HEK293 (cell line): ENCODE results near the gene PDE11A.

Source experiments
- CTCF ChIA-PET: fragments of 350-600 bp; formaldehyde crosslinking; extraction: SDS; loops from one replicate; lab custom pipeline; 2021; ENCODE audit warnings: antibody characterized with exemption; lab: Yijun Ruan, JAX
- POLR2A ChIA-PET: fragments of 300-600 bp; formaldehyde crosslinking; extraction: SDS; loops from one replicate; lab custom pipeline; 2020; ENCODE audit warnings: antibody characterized with exemption, inconsistent platforms; lab: Yijun Ruan, JAX
- H3K27ac ChIP-seq: fragments of 200-500 bp; sonication (Bioruptor generic); 2 replicates; pipeline ENCODE4 v1.5.1; 2014; ENCODE audit warnings: low read depth, low read length, control low read depth, inconsistent platforms; ENCODE audit errors: extremely low read depth
- H3K36me3 ChIP-seq, 2 experiments: fragments of 200-500 bp in 1 of 2; sonication (Bioruptor generic) in 1 of 2; 1 replicate in 1 of 2; 2 replicates in 1 of 2; pipeline ENCODE4 v1.5.1; 2014 to 2017; ENCODE audit warnings: inconsistent platforms in 2 of 2, low read length in 2 of 2; ENCODE audit not compliant: control insufficient read depth in 2 of 2, insufficient read depth in 1 of 2
- H3K4me1 ChIP-seq: fragments of 200-500 bp; sonication (Bioruptor generic); 2 replicates; pipeline ENCODE4 v1.5.1; 2014; ENCODE audit warnings: mild to moderate bottlenecking, low read length, inconsistent platforms; ENCODE audit not compliant: control insufficient read depth, insufficient read depth
- H3K4me3 ChIP-seq: 2 replicates; pipeline ENCODE4 v1.5.1; 2011; ENCODE audit warnings: low read depth, mild to moderate bottlenecking, control low read depth, low read length, moderate library complexity
- H3K9me3 ChIP-seq: fragments of 200-500 bp; sonication (Bioruptor generic); 2 replicates; pipeline ENCODE4 v1.5.1; 2014; ENCODE audit warnings: low read depth, low read length, inconsistent platforms; ENCODE audit not compliant: control insufficient read depth, insufficient read depth
- GLIS1 ChIP-seq: fragments of 450-650 bp; formaldehyde crosslinking; IDR thresholded peaks from 2 replicates; pipeline ENCODE4 v1.5.1; 2016; ENCODE audit warnings: missing biosample characterization, missing genetic modification characterization
- KLF10 ChIP-seq: fragments of 450-650 bp; IDR thresholded peaks from 2 replicates; pipeline ENCODE4 v1.5.1; 2018; ENCODE audit warnings: missing biosample characterization, mild to moderate bottlenecking, missing genetic modification characterization
- KLF7 ChIP-seq: fragments of 450-650 bp; formaldehyde crosslinking; IDR thresholded peaks from 2 replicates; pipeline ENCODE4 v1.5.1; 2016; ENCODE audit warnings: missing biosample characterization, missing genetic modification characterization, borderline replicate concordance
- OVOL3 ChIP-seq: fragments of 450-650 bp; formaldehyde crosslinking; IDR thresholded peaks from 2 replicates; pipeline ENCODE4 v1.5.1; 2016; ENCODE audit warnings: missing biosample characterization, missing genetic modification characterization
- PBX3 ChIP-seq: sonication (generic); formaldehyde crosslinking; IDR thresholded peaks from 2 replicates; pipeline ENCODE4 v1.8.1; 2022; ENCODE audit warnings: mild to moderate bottlenecking, moderate library complexity, missing genetic modification reagents
- PRDM1 ChIP-seq: fragments of 450-650 bp; formaldehyde crosslinking; IDR thresholded peaks from 2 replicates; pipeline ENCODE4; 2016; ENCODE audit warnings: missing biosample characterization, missing genetic modification characterization
- PRDM10 ChIP-seq: fragments of 450-650 bp; formaldehyde crosslinking; IDR thresholded peaks from 2 replicates; pipeline ENCODE4 v1.5.1; 2016; ENCODE audit warnings: missing biosample characterization, missing genetic modification characterization
- PRDM2 ChIP-seq: fragments of 450-650 bp; formaldehyde crosslinking; IDR thresholded peaks from 2 replicates; pipeline ENCODE4 v1.5.1; 2016; ENCODE audit warnings: missing biosample characterization, missing genetic modification characterization, borderline replicate concordance
- SETDB1 ChIP-seq: IDR thresholded peaks from one replicate; pipeline ENCODE4 v1.6.1; 2017; ENCODE audit warnings: mild to moderate bottlenecking, low read length, moderate library complexity, mixed read lengths; ENCODE audit not compliant: insufficient read length
- SP3 ChIP-seq: fragments of 450-650 bp; formaldehyde crosslinking; IDR thresholded peaks from 2 replicates; pipeline ENCODE4 v1.5.1; 2016; ENCODE audit warnings: missing biosample characterization, missing genetic modification characterization
- ZBTB48 ChIP-seq: fragments of 450-650 bp; formaldehyde crosslinking; IDR thresholded peaks from 2 replicates; pipeline ENCODE4 v1.5.1; 2016; ENCODE audit warnings: missing biosample characterization, missing genetic modification characterization
- ZNF174 ChIP-seq: fragments of 450-650 bp; formaldehyde crosslinking; IDR thresholded peaks from 2 replicates; pipeline ENCODE4 v1.5.0; 2017; ENCODE audit warnings: missing biosample characterization, mild to moderate bottlenecking, missing genetic modification characterization
- ZNF211 ChIP-seq: fragments of 450-650 bp; formaldehyde crosslinking; IDR thresholded peaks from 2 replicates; pipeline ENCODE4 v1.5.1; 2016; ENCODE audit warnings: low read depth, missing biosample characterization, missing genetic modification characterization
- ZNF214 ChIP-seq: fragments of 450-650 bp; formaldehyde crosslinking; IDR thresholded peaks from 2 replicates; pipeline ENCODE4 v1.5.1; 2017; ENCODE audit warnings: missing biosample characterization, mild to moderate bottlenecking, missing genetic modification characterization, borderline replicate concordance
- ZNF221 ChIP-seq: fragments of 450-650 bp; formaldehyde crosslinking; IDR thresholded peaks from 2 replicates; pipeline ENCODE4 v1.5.1; 2017; ENCODE audit warnings: missing biosample characterization, missing genetic modification characterization, borderline replicate concordance
- ZNF239 ChIP-seq: fragments of 450-650 bp; formaldehyde crosslinking; IDR thresholded peaks from 2 replicates; pipeline ENCODE4 v1.5.1; 2016; ENCODE audit warnings: missing biosample characterization, missing genetic modification characterization
- ZNF341 ChIP-seq: fragments of 450-650 bp; formaldehyde crosslinking; IDR thresholded peaks from 2 replicates; pipeline ENCODE4; 2016; ENCODE audit warnings: low read depth, missing biosample characterization, missing genetic modification characterization
- ZNF529 ChIP-seq: fragments of 450-650 bp; formaldehyde crosslinking; IDR thresholded peaks from 2 replicates; pipeline ENCODE4 v1.5.1; 2017; ENCODE audit warnings: missing genetic modification characterization, missing biosample characterization; ENCODE audit not compliant: insufficient replicate concordance
- ZNF692 ChIP-seq: fragments of 450-650 bp; formaldehyde crosslinking; IDR thresholded peaks from 2 replicates; pipeline ENCODE4 v1.5.1; 2016; ENCODE audit warnings: missing biosample characterization, missing genetic modification characterization
- ZNF747 ChIP-seq: fragments of 450-650 bp; formaldehyde crosslinking; IDR thresholded peaks from 2 replicates; pipeline ENCODE4 v1.5.1; 2016; ENCODE audit warnings: missing biosample characterization, missing genetic modification characterization
- ZNF768 ChIP-seq: fragments of 450-650 bp; formaldehyde crosslinking; IDR thresholded peaks from 2 replicates; pipeline ENCODE4 v1.5.1; 2018; ENCODE audit warnings: missing biosample characterization, mild to moderate bottlenecking, missing genetic modification characterization
- ZSCAN16 ChIP-seq: fragments of 450-650 bp; formaldehyde crosslinking; IDR thresholded peaks from 2 replicates; pipeline ENCODE4 v1.5.1; 2016; ENCODE audit warnings: missing biosample characterization, missing genetic modification characterization
- ZSCAN30 ChIP-seq: fragments of 450-650 bp; IDR thresholded peaks from 2 replicates; pipeline ENCODE4 v1.5.1; 2018; ENCODE audit warnings: missing biosample characterization, mild to moderate bottlenecking, missing genetic modification characterization, moderate library complexity

Gene PDE11A

GRCh38 chr2:178084273-178084672 is 11.7 kb upstream of the PDE11A start:
- no peak for TF ChIP-seq ZNF341 (tag by site-specific recombination)
- no peak for TF ChIP-seq KLF10 (tag by site-specific recombination)
- TF ChIP-seq ZBTB48 (tag by site-specific recombination) = no peak
- TF ChIP-seq ZNF174 (tag by site-specific recombination) = no peak
- TF ChIP-seq PRDM2 (tag by site-specific recombination) = no peak
- no peak for TF ChIP-seq ZNF692 (tag by site-specific recombination)
- no peak for TF ChIP-seq SETDB1
- TF ChIP-seq ZSCAN30 (tag by site-specific recombination) = no peak
- TF ChIP-seq ZNF747 (tag by site-specific recombination) = no peak
- no peak for TF ChIP-seq OVOL3 (tag by site-specific recombination)
- no peak for TF ChIP-seq ZSCAN16 (tag by site-specific recombination)
- no peak for TF ChIP-seq SP3
- no peak for TF ChIP-seq ZNF768
- TF ChIP-seq, all 188 proteins: peak for 0
- Histone ChIP-seq H3K4me1 (no peaks in the 10 kb centered on the region), H3K27ac (no peak overlapping the region), H3K4me3 (no peak overlapping the region), H3K9me3 (no peaks in the 10 kb centered on the region), H3K36me3 (no peaks in the 10 kb centered on the region)
- ChIA-PET POLR2A (no interaction called here), CTCF (no interaction called here)

GRCh38 chr2:178082408-178083045 is 9.9 kb upstream of the PDE11A start:
- Histone ChIP-seq H3K27ac (no peak overlapping the region), H3K9me3 (no peaks in the 10 kb centered on the region), H3K36me3 (no peaks in the 10 kb centered on the region), H3K4me1 (no peaks in the 10 kb centered on the region), H3K4me3 (no peak overlapping the region)
- POLR2A ChIA-PET = no interaction called here
- CTCF ChIA-PET = no interaction called here
- no peak for TF ChIP-seq ZNF211
- no peak for TF ChIP-seq ZNF214
- TF ChIP-seq GLIS1 (tag by site-specific recombination) = no peak
- no peak for TF ChIP-seq PBX3 (CRISPR knock-in tag)
- no peak for TF ChIP-seq ZNF221 (tag by site-specific recombination)
- no peak for TF ChIP-seq ZNF529 (tag by site-specific recombination)
- TF ChIP-seq KLF7 = no peak
- no peak for TF ChIP-seq ZNF239
- 0 out of 2 replicates have a peak, but pooled peaks have one; percentile 31 for TF ChIP-seq PRDM1 (tag by site-specific recombination)
- peak; percentile 17; the same call in 1 of the 2 replicates for TF ChIP-seq PRDM10 (tag by site-specific recombination)
